ENCODE data around the gene TAAR9. TPM values are rescaled to one million over a fixed set of nuclear protein-coding genes. Genes with fewer than 3 reads are reported as not detected.

The TAAR9 gene
- total RNA-seq, 1 donor from 2014 or later, result not detected

DNA sequence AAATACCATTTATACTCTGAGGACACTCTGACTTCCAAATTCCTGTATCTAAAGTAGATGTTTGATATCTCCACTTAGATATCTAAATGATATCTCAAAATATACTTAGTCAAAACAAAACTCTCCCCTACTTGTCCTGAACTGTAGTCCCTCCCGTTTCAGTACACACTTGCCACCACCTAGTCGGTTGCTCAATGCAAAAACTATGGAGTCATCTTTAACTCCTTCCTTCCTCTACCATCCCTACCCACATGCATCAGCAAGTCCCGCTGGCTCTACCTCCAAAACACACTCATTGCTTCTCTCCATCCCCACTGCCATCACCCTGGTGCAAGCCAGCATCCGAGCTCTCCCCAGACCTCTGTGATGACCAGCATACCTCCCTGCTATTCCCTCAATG, 38.3 kb upstream of the TAAR9 start:
- TF ChIP-seq, protein P1, sequence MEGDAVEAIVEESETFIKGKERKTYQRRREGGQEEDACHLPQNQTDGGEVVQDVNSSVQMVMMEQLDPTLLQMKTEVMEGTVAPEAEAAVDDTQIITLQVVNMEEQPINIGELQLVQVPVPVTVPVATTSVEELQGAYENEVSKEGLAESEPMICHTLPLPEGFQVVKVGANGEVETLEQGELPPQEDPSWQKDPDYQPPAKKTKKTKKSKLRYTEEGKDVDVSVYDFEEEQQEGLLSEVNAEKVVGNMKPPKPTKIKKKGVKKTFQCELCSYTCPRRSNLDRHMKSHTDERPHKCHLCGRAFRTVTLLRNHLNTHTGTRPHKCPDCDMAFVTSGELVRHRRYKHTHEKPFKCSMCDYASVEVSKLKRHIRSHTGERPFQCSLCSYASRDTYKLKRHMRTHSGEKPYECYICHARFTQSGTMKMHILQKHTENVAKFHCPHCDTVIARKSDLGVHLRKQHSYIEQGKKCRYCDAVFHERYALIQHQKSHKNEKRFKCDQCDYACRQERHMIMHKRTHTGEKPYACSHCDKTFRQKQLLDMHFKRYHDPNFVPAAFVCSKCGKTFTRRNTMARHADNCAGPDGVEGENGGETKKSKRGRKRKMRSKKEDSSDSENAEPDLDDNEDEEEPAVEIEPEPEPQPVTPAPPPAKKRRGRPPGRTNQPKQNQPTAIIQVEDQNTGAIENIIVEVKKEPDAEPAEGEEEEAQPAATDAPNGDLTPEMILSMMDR (IDR thresholded peaks at IDR 0.05; ENCODE audit: unreplicated experiment), result no peak
- H3K27me3 Mint-ChIP-seq, result no peaks in the 10 kb centered on the region
- no peak for DNase-seq (ENCODE audit: low spot score, unreplicated experiment)
- peaks cover 4% of the 10 kb centered on the region for H3K4me1 Mint-ChIP-seq (ENCODE audit: low read depth)
- H3K9me3 Mint-ChIP-seq (ENCODE audit: low read depth), result no peaks in the 10 kb centered on the region
- H3K36me3 Mint-ChIP-seq (ENCODE audit: insufficient read depth), result peaks cover 27% of the 10 kb centered on the region
- no peak overlapping the region for H3K4me3 Mint-ChIP-seq (ENCODE audit: low read depth)
- peak overlapping the region; percentile 21 for H3K27ac Mint-ChIP-seq

DNA sequence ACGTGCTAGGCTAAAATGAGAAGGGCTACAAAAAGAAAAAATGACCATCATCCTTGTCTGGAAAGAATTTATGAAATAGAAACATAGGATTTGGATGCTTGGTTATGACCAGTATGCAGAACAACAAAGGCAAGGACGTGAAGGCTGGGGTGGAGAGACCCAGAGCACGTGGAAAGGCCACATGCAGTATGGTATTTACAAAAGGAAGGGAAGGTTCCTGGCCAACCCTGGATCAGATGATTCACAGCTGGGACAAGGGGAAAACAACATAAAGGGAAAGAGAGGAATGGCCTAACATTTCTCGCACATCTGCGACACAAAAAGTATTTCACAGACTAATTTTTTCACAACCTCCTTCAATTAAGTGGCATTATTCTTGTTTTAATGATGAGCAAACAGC, 33.3 kb upstream of the TAAR9 start:
- no peak overlapping the region for H3K27ac Mint-ChIP-seq
- H3K4me3 Mint-ChIP-seq (ENCODE audit: low read depth), result no peak overlapping the region
- H3K9me3 Mint-ChIP-seq (ENCODE audit: low read depth), result no peaks in the 10 kb centered on the region
- TF ChIP-seq, protein P1 (IDR thresholded peaks at IDR 0.05; ENCODE audit: unreplicated experiment), result no peak
- peaks cover 10% of the 10 kb centered on the region for H3K4me1 Mint-ChIP-seq (ENCODE audit: low read depth)
- DNase-seq (ENCODE audit: low spot score, unreplicated experiment), result no peak
- H3K27me3 Mint-ChIP-seq, result no peaks in the 10 kb centered on the region
- H3K36me3 Mint-ChIP-seq (ENCODE audit: insufficient read depth), result peaks cover 27% of the 10 kb centered on the region

DNA sequence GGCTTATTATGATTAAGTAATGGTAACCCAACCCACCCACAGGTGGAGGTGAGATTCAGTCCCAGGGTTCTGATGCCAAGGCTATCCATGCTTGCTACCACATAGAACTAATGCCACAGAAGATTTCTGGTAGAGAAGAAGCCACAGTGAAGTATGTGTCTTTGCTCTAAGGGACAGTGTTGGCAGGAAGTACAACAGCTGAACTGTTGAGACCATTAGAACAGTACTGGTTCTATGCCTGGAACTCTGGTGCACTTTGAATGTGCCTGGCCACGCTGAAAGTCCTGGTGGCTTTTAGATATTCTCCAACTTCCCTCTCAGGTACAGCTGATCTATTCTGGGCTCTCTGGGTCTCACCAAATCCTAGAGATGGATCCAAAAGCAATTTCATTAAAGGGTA, 32.9 kb upstream of the TAAR9 start:
- Mint-ChIP-seq H3K4me3 (ENCODE audit: low read depth) (no peak overlapping the region), H3K9me3 (ENCODE audit: low read depth) (no peaks in the 10 kb centered on the region), H3K27ac (peak overlapping the region; percentile 73), H3K36me3 (ENCODE audit: insufficient read depth) (peaks cover 24% of the 10 kb centered on the region), H3K4me1 (ENCODE audit: low read depth) (peaks cover 10% of the 10 kb centered on the region), H3K27me3 (no peaks in the 10 kb centered on the region)
- DNase-seq (ENCODE audit: low spot score, unreplicated experiment), result no peak
- TF ChIP-seq, protein P1 (IDR thresholded peaks at IDR 0.05; ENCODE audit: unreplicated experiment), result no peak

DNA sequence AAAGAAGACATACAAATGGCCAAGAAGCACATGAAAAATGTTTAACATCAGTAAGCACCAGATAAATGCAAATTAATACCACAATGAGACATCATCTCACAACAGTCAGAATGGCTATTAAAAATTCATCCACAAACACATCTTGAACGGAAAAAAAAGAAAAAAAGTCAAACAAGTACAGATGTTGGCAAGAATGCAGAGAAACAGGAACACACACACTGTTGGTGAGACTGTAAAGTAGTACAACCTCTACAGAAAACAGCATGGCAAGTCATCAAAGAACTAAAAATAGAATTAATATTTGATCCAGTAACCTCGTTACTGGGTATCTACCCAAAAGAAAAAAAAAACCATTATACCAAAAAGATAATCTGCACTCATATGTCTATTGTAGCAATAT, 31.6 kb upstream of the TAAR9 start:
- Mint-ChIP-seq H3K4me1 (ENCODE audit: low read depth) (peaks cover 20% of the 10 kb centered on the region), H3K9me3 (ENCODE audit: low read depth) (no peaks in the 10 kb centered on the region), H3K36me3 (ENCODE audit: insufficient read depth) (peaks cover 20% of the 10 kb centered on the region), H3K27ac (no peak overlapping the region), H3K27me3 (no peaks in the 10 kb centered on the region), H3K4me3 (ENCODE audit: low read depth) (no peak overlapping the region)
- DNase-seq (ENCODE audit: low spot score, unreplicated experiment), result no peak
- TF ChIP-seq, protein P1 (IDR thresholded peaks at IDR 0.05; ENCODE audit: unreplicated experiment), result no peak

DNA sequence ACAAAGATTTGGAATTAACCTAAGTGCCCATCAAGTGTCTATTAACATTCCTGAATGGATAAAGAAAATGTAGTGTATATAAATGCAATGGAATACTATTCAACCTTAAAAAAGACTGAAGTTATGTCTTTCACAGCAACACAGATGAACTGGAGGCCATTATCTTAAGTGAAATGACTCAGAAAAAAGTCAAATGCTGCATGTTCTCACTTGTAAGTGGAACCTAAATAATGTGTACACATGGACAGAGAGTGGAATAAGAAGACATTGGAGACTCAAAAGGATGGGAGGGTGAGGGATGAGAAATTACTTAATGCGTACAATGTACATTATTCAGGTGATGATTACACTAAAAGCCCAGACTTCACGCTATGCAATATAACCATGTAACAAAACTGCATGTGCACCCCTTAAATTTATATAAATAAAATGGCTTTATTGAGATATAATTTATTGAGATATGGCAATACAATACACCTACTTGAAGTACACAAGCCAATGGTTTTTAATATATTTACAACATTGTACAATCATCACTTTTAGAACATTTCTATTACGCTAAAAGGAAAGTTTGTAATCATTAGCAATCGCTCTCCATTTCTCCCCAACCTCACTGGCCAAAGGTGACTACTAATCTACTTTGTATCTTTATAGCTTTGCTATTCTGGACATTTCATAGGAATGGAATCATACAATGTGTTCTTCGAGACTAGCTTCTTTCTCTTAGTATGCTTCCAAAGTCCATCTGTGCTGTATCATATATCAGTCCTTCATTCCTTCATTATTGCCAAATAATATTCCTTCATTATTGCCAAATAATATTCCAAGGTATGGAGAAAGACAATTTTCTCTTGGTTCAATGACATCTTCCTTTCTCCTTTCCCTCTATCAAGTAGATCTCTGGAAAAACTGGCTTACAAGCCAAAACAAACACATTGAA, 30.9 kb upstream of the TAAR9 start:
- Mint-ChIP-seq H3K9me3 (ENCODE audit: low read depth) (no peaks in the 10 kb centered on the region), H3K4me1 (ENCODE audit: low read depth) (peaks cover 22% of the 10 kb centered on the region), H3K36me3 (ENCODE audit: insufficient read depth) (peaks cover 18% of the 10 kb centered on the region), H3K4me3 (ENCODE audit: low read depth) (no peak overlapping the region), H3K27ac (no peak overlapping the region), H3K27me3 (no peaks in the 10 kb centered on the region)
- TF ChIP-seq, protein P1 (IDR thresholded peaks at IDR 0.05; ENCODE audit: unreplicated experiment), result no peak
- DNase-seq (ENCODE audit: low spot score, unreplicated experiment), result no peak
